Sigmoid colon (tissue), 4 donors: ENCODE data around the gene SERP1.

Experiments used
- CTCF ChIP-seq, 4 experiments: fragments of 450-650 bp in 3 of 4; fragments of 200-600 bp in 1 of 4; IDR thresholded peaks; one replicate each; pipeline ENCODE4 v1.5.1; 2016 to 2019; ENCODE audit warnings: antibody characterized with exemption in 4 of 4, mild to moderate bottlenecking in 3 of 4, moderate library complexity in 2 of 4
- EP300 ChIP-seq, 4 donors: sonication (generic); formaldehyde crosslinking; IDR thresholded peaks; one replicate each; pipeline ENCODE4 v1.6.1; 2017; ENCODE audit warnings: antibody characterized with exemption in 4 of 4

GRCh38 chr3:150528354-150528797 lies 17.9 kb downstream of the SERP1 start:
- TF ChIP-seq CTCF (IDR thresholded peaks at IDR 0.05) = no peak
- no peak for TF ChIP-seq EP300 (IDR thresholded peaks at IDR 0.05)
